Measurements from ENCODE around the gene KRTAP5-9. TPM values are rescaled to one million over a fixed set of nuclear protein-coding genes. Genes with fewer than 3 reads are reported as not detected.

KRTAP5-9 gene
- total RNA-seq, 4 donors from 2014 or later: 0.55 to 1.4 (median 0.91) TPM; not detected in 1

DNA sequence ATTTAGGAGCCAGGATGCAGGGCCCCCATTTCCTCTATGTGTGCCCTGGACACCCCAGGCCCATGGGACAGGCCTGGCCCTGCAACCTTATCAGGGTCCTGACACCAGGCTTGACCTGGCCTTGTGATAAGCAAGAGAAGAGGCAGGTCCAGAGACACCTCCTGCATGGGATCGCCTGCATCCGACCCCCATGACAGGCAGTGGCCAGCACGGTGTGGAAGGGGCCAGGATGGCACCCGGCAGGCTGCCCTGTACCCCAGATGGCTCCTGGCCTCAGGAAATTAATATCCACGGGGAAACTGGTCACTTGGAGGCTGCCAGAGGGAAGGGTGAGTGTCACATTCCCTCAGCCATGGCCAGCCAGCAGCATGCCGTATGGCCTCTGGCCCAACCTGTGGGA is 6.8 kb downstream of the KRTAP5-9 start:
- 100% methylated on average over 2 of the region's 6 CpGs for whole genome bisulfite sequencing
- TF ChIP-seq POLR2AphosphoS5 (IDR thresholded peaks at IDR 0.05) (no peak), EP300 (IDR thresholded peaks at IDR 0.05) (no peak)
- H3K27ac ChIP-seq: no peak overlapping the region
- no peak overlapping the region for H3K4me3 ChIP-seq
- no peak for DNase-seq (ENCODE audit: low spot score in 2 of 2)
- H3K9me3 ChIP-seq: no peaks in the 10 kb centered on the region
- H3K4me1 ChIP-seq: no peaks in the 10 kb centered on the region
- no peaks in the 10 kb centered on the region for H3K36me3 ChIP-seq
- H3K27me3 ChIP-seq: peaks cover 3% of the 10 kb centered on the region

GRCh38 chr11:71555508-71555907 is 7.3 kb downstream of the KRTAP5-9 start:
- H3K27ac ChIP-seq: no peak overlapping the region
- 88% methylated on average over 3 of the region's 11 CpGs for WGBS
- H3K27me3 ChIP-seq: peaks cover 3% of the 10 kb centered on the region

GRCh38 chr11:71556018-71556417 is 7.8 kb downstream of the KRTAP5-9 start:
- no peak for TF ChIP-seq EP300 (IDR thresholded peaks at IDR 0.05)
- TF ChIP-seq POLR2AphosphoS5 (IDR thresholded peaks at IDR 0.05): no peak
- TF ChIP-seq CTCF (IDR thresholded peaks at IDR 0.05): no peak
- TF ChIP-seq POLR2A (IDR thresholded peaks at IDR 0.05): no peak

More at GRCh38 chr11:71555508-71555907, 7.3 kb downstream of the KRTAP5-9 start:
- H3K4me1 ChIP-seq: no peaks in the 10 kb centered on the region
- no peak overlapping the region for H3K4me3 ChIP-seq
- H3K36me3 ChIP-seq: no peaks in the 10 kb centered on the region
- no peaks in the 10 kb centered on the region for H3K9me3 ChIP-seq
- TF ChIP-seq POLR2A (IDR thresholded peaks at IDR 0.05) (no peak), EP300 (IDR thresholded peaks at IDR 0.05) (no peak), CTCF (IDR thresholded peaks at IDR 0.05) (no peak), POLR2AphosphoS5 (IDR thresholded peaks at IDR 0.05) (no peak)
- no peak for DNase-seq (ENCODE audit: low spot score in 2 of 2)

DNA sequence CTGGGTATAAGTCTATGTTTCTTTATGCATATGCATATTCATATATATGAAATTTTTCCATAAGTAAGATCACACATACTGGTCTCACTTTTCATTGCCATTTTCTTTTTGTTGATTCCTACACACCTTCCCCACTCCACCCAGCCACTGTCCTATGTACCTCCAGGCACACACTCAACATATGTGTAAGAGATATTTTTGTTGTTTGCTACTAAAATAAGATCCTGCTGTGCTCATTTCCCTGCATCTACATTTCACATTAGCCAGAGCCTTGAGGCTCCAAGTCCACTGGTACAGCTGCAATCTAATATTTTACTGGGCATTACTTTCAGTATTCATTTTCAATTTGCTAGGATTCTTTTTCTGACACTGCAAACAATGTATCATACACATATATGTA is 9.0 kb downstream of the KRTAP5-9 start:
- Histone ChIP-seq H3K27me3 (peaks cover 3% of the 10 kb centered on the region), H3K4me1 (no peaks in the 10 kb centered on the region), H3K4me3 (no peak overlapping the region), H3K36me3 (no peaks in the 10 kb centered on the region), H3K27ac (no peak overlapping the region), H3K9me3 (no peaks in the 10 kb centered on the region)
- no peak for DNase-seq (ENCODE audit: low spot score in 2 of 2)
- TF ChIP-seq CTCF (IDR thresholded peaks at IDR 0.05): no peak
- TF ChIP-seq EP300 (IDR thresholded peaks at IDR 0.05): no peak
- no peak for TF ChIP-seq POLR2AphosphoS5 (IDR thresholded peaks at IDR 0.05)
- TF ChIP-seq POLR2A (IDR thresholded peaks at IDR 0.05): no peak

More at GRCh38 chr11:71556018-71556417, 7.8 kb downstream of the KRTAP5-9 start:
- no peak overlapping the region for H3K4me3 ChIP-seq
- H3K27ac ChIP-seq: no peak overlapping the region
- 89% methylated on average over 4 of the region's 4 CpGs for WGBS
- no peak for DNase-seq (ENCODE audit: low spot score in 2 of 2)
- H3K9me3 ChIP-seq: no peaks in the 10 kb centered on the region
- no peaks in the 10 kb centered on the region for H3K36me3 ChIP-seq
- no peaks in the 10 kb centered on the region for H3K4me1 ChIP-seq
- peaks cover 3% of the 10 kb centered on the region for H3K27me3 ChIP-seq

- DNase-seq (ENCODE audit: low spot score in 2 of 2): no peak
- TF ChIP-seq POLR2AphosphoS5 (IDR thresholded peaks at IDR 0.05) (no peak), CTCF (IDR thresholded peaks at IDR 0.05) (no peak), POLR2A (IDR thresholded peaks at IDR 0.05) (no peak), EP300 (IDR thresholded peaks at IDR 0.05) (no peak)
Measured at GRCh38 chr11:71558996-71559395, 10.8 kb downstream of the KRTAP5-9 start.

DNA sequence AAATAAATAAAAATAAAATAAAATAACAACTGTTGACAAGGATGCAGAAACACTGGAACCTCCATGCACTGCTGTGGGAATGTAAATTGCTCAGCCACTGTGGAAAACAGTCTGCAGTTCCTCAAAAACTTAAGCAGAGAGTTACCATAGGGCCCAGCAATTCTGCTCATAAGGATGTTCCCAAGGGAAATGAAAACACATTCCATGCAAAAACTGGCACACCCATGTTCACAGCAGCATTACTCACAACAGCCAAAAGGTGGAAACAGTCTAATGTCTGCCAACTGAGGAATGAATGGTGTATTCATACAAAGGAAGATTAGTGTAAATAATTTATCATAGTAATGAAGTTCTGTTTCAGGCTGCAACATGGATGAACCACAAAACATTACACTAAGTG is 13.9 kb downstream of the KRTAP5-9 start:
- Histone ChIP-seq H3K4me3 (no peak overlapping the region), H3K4me1 (peaks cover 6% of the 10 kb centered on the region), H3K27me3 (peaks cover 21% of the 10 kb centered on the region), H3K27ac (no peak overlapping the region), H3K9me3 (no peaks in the 10 kb centered on the region), H3K36me3 (no peaks in the 10 kb centered on the region)
- no peak for DNase-seq (ENCODE audit: low spot score in 2 of 2)
- TF ChIP-seq POLR2A (IDR thresholded peaks at IDR 0.05) (no peak), POLR2AphosphoS5 (IDR thresholded peaks at IDR 0.05) (no peak), EP300 (IDR thresholded peaks at IDR 0.05) (no peak), CTCF (IDR thresholded peaks at IDR 0.05) (no peak)

More at GRCh38 chr11:71558996-71559395, 10.8 kb downstream of the KRTAP5-9 start:
- 82% methylated on average over 1 of the region's 1 CpG for WGBS
- Histone ChIP-seq H3K4me1 (no peaks in the 10 kb centered on the region), H3K36me3 (no peaks in the 10 kb centered on the region), H3K4me3 (no peak overlapping the region), H3K27me3 (peaks cover 16% of the 10 kb centered on the region), H3K27ac (no peak overlapping the region), H3K9me3 (no peaks in the 10 kb centered on the region)
